HL-60 (cell line): ENCODE results near the gene SORT1.

ENCODE experiments used
- DNase-seq, 2 experiments: peaks; one replicate each; pipeline ENCODE4 v3.0.0-alpha.2; 2010 to 2020; ENCODE audit warnings: low read depth in 1 of 2, low spot score in 1 of 2
- H3K27ac ChIP-seq: fragments of 250-450 bp; sonication (Bioruptor Pico); replicated peaks from 2 replicates; pipeline ENCODE4 v1.5.1; 2020; ENCODE audit warnings: mild to moderate bottlenecking, moderate library complexity
- H3K27me3 ChIP-seq: fragments of 250-450 bp; sonication (Bioruptor Pico); 2 replicates; pipeline ENCODE4 v1.5.1; 2021; ENCODE audit warnings: mild to moderate bottlenecking, moderate library complexity; ENCODE audit not compliant: insufficient read depth, poor library complexity, severe bottlenecking
- H3K4me3 ChIP-seq: replicated peaks from 2 replicates; pipeline ENCODE4 v1.5.1; 2011; ENCODE audit warnings: mild to moderate bottlenecking, control low read depth, low read length; ENCODE audit not compliant: insufficient read depth
- CTCF ChIP-seq: IDR thresholded peaks from one replicate; pipeline ENCODE4 v1.5.1; 2011; ENCODE audit warnings: low read length, control low read depth, inconsistent platforms; ENCODE audit not compliant: insufficient read depth
- GABPA ChIP-seq: IDR thresholded peaks from 2 replicates; pipeline ENCODE4 v1.6.1; 2012; ENCODE audit warnings: low read depth
- POLR2AphosphoS5 ChIP-seq: IDR thresholded peaks from 2 replicates; pipeline ENCODE4 v1.6.1; 2012; ENCODE audit warnings: low read depth
- REST ChIP-seq: IDR thresholded peaks from 2 replicates; pipeline ENCODE4 v1.6.1; 2012; ENCODE audit warnings: low read depth; ENCODE audit not compliant: insufficient replicate concordance
- SPI1 ChIP-seq: IDR thresholded peaks from 2 replicates; pipeline ENCODE4 v1.6.1; 2012; ENCODE audit warnings: low read depth, mild to moderate bottlenecking, borderline replicate concordance

The SORT1 gene

GRCh38 chr1:109392788-109393616 is 4.7 kb downstream of the SORT1 start:
- Histone ChIP-seq H3K27me3 (peaks cover 13% of the 10 kb centered on the region), H3K27ac (no peak overlapping the region), H3K4me3 (no peak overlapping the region)
- peak; percentile 17 to 33 for DNase-seq
- TF ChIP-seq GABPA (no peak), POLR2AphosphoS5 (no peak), SPI1 (no peak), CTCF (no peak), REST (no peak)

GRCh38 chr1:109392037-109392787 is 5.5 kb downstream of the SORT1 start:
- no peak overlapping the region for H3K27ac ChIP-seq
- H3K27me3 ChIP-seq = peaks cover 11% of the 10 kb centered on the region
- no peak for DNase-seq
- TF ChIP-seq GABPA (no peak), REST (no peak), POLR2AphosphoS5 (no peak), SPI1 (no peak), CTCF (no peak)
- no peak overlapping the region for H3K4me3 ChIP-seq

- no peak for DNase-seq
- no peak for TF ChIP-seq POLR2AphosphoS5
- no peak for TF ChIP-seq SPI1
- no peak for TF ChIP-seq GABPA
- no peak for TF ChIP-seq REST
- TF ChIP-seq CTCF = no peak
Observed at GRCh38 chr1:109391626-109392025, 6.1 kb downstream of the SORT1 start.

More at GRCh38 chr1:109391626-109392025, 6.1 kb downstream of the SORT1 start:
- H3K27ac ChIP-seq = no peak overlapping the region
- H3K4me3 ChIP-seq = no peak overlapping the region
- H3K27me3 ChIP-seq = peaks cover 7% of the 10 kb centered on the region
